SU-DHL-6 (cell line): ENCODE data around the gene CRADD.

Source experiments
- H2AFZ ChIP-seq: fragments of 200-600 bp; sonication (generic); 2 replicates; pipeline ENCODE4 v1.6.1; 2014; ENCODE audit warnings: low read depth, mild to moderate bottlenecking, moderate library complexity, mixed read lengths, antibody characterized with exemption, low read length; ENCODE audit not compliant: severe bottlenecking
- H3F3A ChIP-seq: fragments of 200-600 bp; shearing (Covaris generic); 2 replicates; pipeline ENCODE4 v1.6.0; 2016; ENCODE audit warnings: antibody characterized with exemption, mild to moderate bottlenecking; ENCODE audit not compliant: insufficient read depth
- H3K27ac ChIP-seq: fragments of 200-600 bp; sonication (generic); 2 replicates; pipeline ENCODE4 v1.5.1; 2016; ENCODE audit warnings: low read depth, mild to moderate bottlenecking, low read length, moderate library complexity, mixed read lengths
- H3K27me3 ChIP-seq: fragments of 200-600 bp; sonication (generic), shearing (Covaris generic); 2 replicates; pipeline ENCODE4 v1.6.0; 2014; ENCODE audit warnings: mild to moderate bottlenecking, low read length
- H3K36me3 ChIP-seq: fragments of 200-600 bp; sonication (generic); 2 replicates; pipeline ENCODE4 v1.6.1; 2014; ENCODE audit warnings: mild to moderate bottlenecking, low read length, mixed read lengths
- H3K4me2 ChIP-seq: fragments of 300-600, 200-600 bp; shearing (Covaris generic), sonication (generic); 2 replicates; pipeline ENCODE4 v1.6.0; 2014; ENCODE audit warnings: low read length, low read depth, mild to moderate bottlenecking; ENCODE audit not compliant: poor library complexity, severe bottlenecking
- H3K4me3 ChIP-seq: fragments of 200-600 bp; sonication (generic); 2 replicates; pipeline ENCODE4 v1.5.1; 2014; ENCODE audit warnings: antibody characterized with exemption, low read length, mild to moderate bottlenecking, mixed read lengths; ENCODE audit not compliant: insufficient read depth, poor library complexity, severe bottlenecking
- H3K79me2 ChIP-seq: fragments of 200-600 bp; sonication (generic); 2 replicates; pipeline ENCODE4 v1.6.1; 2014; ENCODE audit warnings: mild to moderate bottlenecking, low read length, moderate library complexity; ENCODE audit not compliant: insufficient read depth
- H3K9ac ChIP-seq: fragments of 200-600 bp; sonication (generic); 2 replicates; pipeline ENCODE4 v1.7.0; 2014; ENCODE audit warnings: mild to moderate bottlenecking, low read length
- H3K9me2 ChIP-seq: fragments of 200-600 bp; sonication (generic); replicated peaks from 2 replicates; pipeline ENCODE4 v1.6.1; 2014; ENCODE audit warnings: low read length; ENCODE audit not compliant: insufficient read depth
- H3K9me3 ChIP-seq: fragments of 200-600 bp; sonication (generic); 2 replicates; pipeline ENCODE4 v1.6.1; 2014; ENCODE audit warnings: low read length, mixed read lengths; ENCODE audit not compliant: insufficient read depth
- H4K20me1 ChIP-seq: fragments of 200-600 bp; sonication (generic); 2 replicates; pipeline ENCODE4 v1.6.1; 2014; ENCODE audit warnings: low read depth, mild to moderate bottlenecking, antibody characterized with exemption, low read length, moderate library complexity, mixed read lengths
- CTCF ChIP-seq: fragments of 200-600 bp; sonication (generic); IDR thresholded peaks from one replicate; pipeline ENCODE4 v1.5.1; 2017; ENCODE audit warnings: antibody characterized with exemption, mild to moderate bottlenecking, low read length, moderate library complexity; ENCODE audit not compliant: insufficient read depth, poor library complexity, severe bottlenecking
- EZH2phosphoT487 ChIP-seq: fragments of 200-600 bp; sonication (generic), shearing (Covaris generic); conservative IDR thresholded peaks from 2 replicates; pipeline ENCODE4 v1.6.1; 2018; ENCODE audit warnings: mild to moderate bottlenecking, antibody characterized with exemption, low read length, moderate library complexity, mixed read lengths

Gene CRADD

DNA sequence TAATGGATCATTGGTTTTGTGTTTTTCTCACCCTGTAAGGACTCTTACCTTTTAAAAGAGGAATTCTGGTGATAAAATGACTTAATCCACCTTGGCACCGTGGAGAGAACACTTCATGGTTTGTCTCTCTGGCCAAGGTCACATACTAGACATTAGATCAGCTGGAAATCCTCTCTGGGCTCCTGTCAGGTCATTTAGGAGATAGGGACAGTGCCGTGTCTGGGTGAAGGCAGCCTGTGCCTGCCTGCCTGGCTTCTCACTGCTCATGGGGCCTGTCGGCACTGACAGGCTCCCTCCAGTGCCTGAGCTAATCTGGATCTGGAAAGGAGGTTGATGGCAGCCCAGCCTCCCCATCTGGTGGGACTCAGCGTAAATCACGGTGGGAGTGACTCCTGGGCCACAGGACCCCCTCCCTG lies 5.7 kb downstream of the CRADD start:
- Histone ChIP-seq H3K27me3 (no peaks in the 10 kb centered on the region), H3K9ac (no peak overlapping the region), H3K79me2 (no peaks in the 10 kb centered on the region), H3K9me3 (no peaks in the 10 kb centered on the region), H4K20me1 (no peaks in the 10 kb centered on the region), H3K27ac (no peak overlapping the region), H3K36me3 (no peaks in the 10 kb centered on the region), H3F3A (no peaks in the 10 kb centered on the region), H3K4me3 (no peak overlapping the region), H3K9me2 (no peaks in the 10 kb centered on the region), H2AFZ (no peak overlapping the region), H3K4me2 (no peak overlapping the region)
- TF ChIP-seq EZH2phosphoT487 (no peak), CTCF (no peak)

DNA sequence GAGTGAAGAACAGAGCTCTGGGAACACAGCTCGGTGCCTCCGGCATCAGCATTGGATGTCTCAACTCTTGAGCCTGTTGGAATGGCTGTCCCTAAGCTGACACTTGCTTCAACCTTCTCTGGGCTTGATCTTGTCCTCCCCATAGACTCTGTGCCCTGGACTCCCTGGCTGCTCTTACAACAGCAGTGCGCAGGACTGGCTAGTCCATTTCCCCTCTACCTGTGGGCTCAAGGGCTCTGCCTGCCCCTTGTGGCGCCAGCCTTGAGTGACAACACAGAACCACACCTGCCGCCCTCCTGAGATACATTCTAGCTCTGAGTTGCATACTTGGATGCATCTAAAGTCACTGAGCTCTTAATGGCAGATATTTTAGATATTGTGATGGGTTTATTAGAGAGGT lies 6.2 kb downstream of the CRADD start:
- no peak overlapping the region for H3K9ac ChIP-seq
- no peaks in the 10 kb centered on the region for H3K79me2 ChIP-seq
- no peaks in the 10 kb centered on the region for H3K9me3 ChIP-seq
- H3K4me3 ChIP-seq = no peak overlapping the region
- H3K9me2 ChIP-seq = no peaks in the 10 kb centered on the region
- H3K4me2 ChIP-seq = no peak overlapping the region
- no peaks in the 10 kb centered on the region for H3F3A ChIP-seq
- H3K27ac ChIP-seq = no peak overlapping the region
- no peak overlapping the region for H2AFZ ChIP-seq
- no peaks in the 10 kb centered on the region for H3K27me3 ChIP-seq
- H3K36me3 ChIP-seq = no peaks in the 10 kb centered on the region
- no peak for TF ChIP-seq CTCF
- TF ChIP-seq EZH2phosphoT487 = no peak
- no peaks in the 10 kb centered on the region for H4K20me1 ChIP-seq

- Histone ChIP-seq H3K4me2 (no peak overlapping the region), H3K79me2 (no peaks in the 10 kb centered on the region), H3K27me3 (no peaks in the 10 kb centered on the region), H2AFZ (no peak overlapping the region), H3K27ac (no peak overlapping the region), H3F3A (no peaks in the 10 kb centered on the region), H3K4me3 (no peak overlapping the region), H4K20me1 (no peaks in the 10 kb centered on the region), H3K9me3 (no peaks in the 10 kb centered on the region), H3K9me2 (no peaks in the 10 kb centered on the region), H3K9ac (no peak overlapping the region), H3K36me3 (no peaks in the 10 kb centered on the region)
- no peak for TF ChIP-seq CTCF
- no peak for TF ChIP-seq EZH2phosphoT487
Measured at GRCh38 chr12:93684716-93685115, 7.5 kb downstream of the CRADD start.
